LNCaP clone FGC (cell line): ENCODE results near the gene NAA60.

ENCODE experiments used
- DNase-seq: peaks from one replicate; pipeline ENCODE4 v3.0.0-alpha.2; 2011; ENCODE audit warnings: low read depth
- H3K4me3 ChIP-seq: 2 replicates; pipeline ENCODE4 v1.5.1; 2011; ENCODE audit warnings: mild to moderate bottlenecking, low read depth, low read length, control low read depth
- CTCF ChIP-seq: IDR thresholded peaks from 2 replicates; pipeline ENCODE4 v1.5.1; 2012; ENCODE audit warnings: mild to moderate bottlenecking; ENCODE audit not compliant: control insufficient read depth, insufficient read depth; ENCODE audit errors: extremely low read depth

Gene NAA60

GRCh38 chr16:3457434-3458252 lies 14.2 kb downstream of the NAA60 start:
- peak; percentile 61 for TF ChIP-seq CTCF
- peak overlapping the region; percentile 92 for H3K4me3 ChIP-seq
- peak; percentile 79 for DNase-seq

GRCh38 chr16:3458278-3458851 lies 14.9 kb downstream of the NAA60 start:
- no peak for TF ChIP-seq CTCF
- DNase-seq = no peak
- H3K4me3 ChIP-seq = peak overlapping the region; percentile 92

- peak overlapping the region; percentile 92 for H3K4me3 ChIP-seq
- DNase-seq = no peak
- TF ChIP-seq CTCF = no peak
These were observed 15.4 kb downstream of the NAA60 start for GRCh38 chr16:3458852-3459361.

- TF ChIP-seq CTCF = no peak
- H3K4me3 ChIP-seq = peak overlapping the region; percentile 92
These were observed 16.1 kb downstream of the NAA60 start for GRCh38 chr16:3459401-3460090.

GRCh38 chr16:3460121-3460520 lies 16.6 kb downstream of the NAA60 start:
- H3K4me3 ChIP-seq = peak overlapping the region; percentile 92
- no peak for DNase-seq
- no peak for TF ChIP-seq CTCF

More at GRCh38 chr16:3459401-3460090, 16.1 kb downstream of the NAA60 start:
- peak; percentile 59 for DNase-seq

- no peak overlapping the region for H3K4me3 ChIP-seq
- TF ChIP-seq CTCF = no peak
- DNase-seq = no peak
These were observed 17.1 kb downstream of the NAA60 start for GRCh38 chr16:3460585-3460984.
